GM12878 (cell line): Measurements from ENCODE around the gene PPIP5K2. TPM values are rescaled to one million over a fixed set of nuclear protein-coding genes. Genes with fewer than 3 reads are reported as not detected.

Source experiments
- ATAC-seq: fragments of 200-7000 bp; cut with Tn5 transposase; 3 replicates; pipeline ENCODE4 v1.9.1; 2020; ENCODE audit warnings: mild to moderate bottlenecking, moderate library complexity
- BruUV-seq: library from RNA; stranded (reverse); fragments of 400-500 nt; replicated peaks from 2 replicates; lab custom pipeline; 2021; lab: Mats Ljungman, UMichigan
- CTCF ChIA-PET: fragments of 300-600 bp; sonication (Branson Sonifier 250); formaldehyde crosslinking; extraction: SDS; loops from one replicate; lab custom pipeline; 2021; ENCODE audit warnings: inconsistent platforms; lab: Yijun Ruan, JAX
- POLR2A ChIA-PET: fragments of 350-600 bp; formaldehyde crosslinking; extraction: SDS; loops from one replicate; lab custom pipeline; 2021; ENCODE audit warnings: inconsistent platforms; lab: Charles Lee
- RAD21 ChIA-PET: fragments of 300-600 bp; sonication (Branson Sonifier 250); formaldehyde crosslinking; loops from one replicate; lab custom pipeline; 2023; ENCODE audit warnings: antibody characterized with exemption; ENCODE audit not compliant: unreplicated experiment; lab: Charles Lee
- SMC1A ChIA-PET: fragments of 300-600 bp; sonication (Branson Sonifier 250); formaldehyde crosslinking; loops from one replicate; lab custom pipeline; 2023; ENCODE audit not compliant: unreplicated experiment, uncharacterized antibody; lab: Charles Lee
- DNase-seq: peaks from one replicate; pipeline ENCODE4 v3.0.0-alpha.2; 2011; ENCODE audit warnings: low read depth, low spot score
- FAIRE-seq: peaks from 3 replicates; lab custom pipeline; 2011; peaks lifted over from hg19 to GRCh38; lab: Jason Lieb, UNC
- H2AFZ ChIP-seq: 2 replicates; pipeline ENCODE4 v1.6.0; 2011; ENCODE audit warnings: low read depth, low read length, control low read depth; ENCODE audit not compliant: control insufficient read depth
- H3K27ac ChIP-seq: 2 replicates; pipeline ENCODE4 v1.5.1; 2011; ENCODE audit warnings: control low read depth; ENCODE audit not compliant: control insufficient read depth, insufficient read depth
- H3K27me3 ChIP-seq, 2 experiments: replicated peaks in 1 of 2; 2 replicates each; pipeline versions ENCODE4 v1.6.0 to v1.6.1; 2011; ENCODE audit warnings: low read length in 1 of 2; ENCODE audit not compliant: control insufficient read depth in 2 of 2, insufficient read depth in 2 of 2
- H3K36me3 ChIP-seq, 2 experiments: 2 replicates each; pipeline ENCODE4 v1.5.1; 2011; ENCODE audit warnings: low read length in 1 of 2; ENCODE audit not compliant: control insufficient read depth in 2 of 2, insufficient read depth in 2 of 2
- H3K4me1 ChIP-seq: 2 replicates; pipeline ENCODE4 v1.6.1; 2011; ENCODE audit warnings: mild to moderate bottlenecking, low read length, moderate library complexity, mixed read lengths; ENCODE audit not compliant: control insufficient read depth, insufficient read depth
- H3K4me2 ChIP-seq: 2 replicates; pipeline ENCODE4 v1.6.0; 2011; ENCODE audit warnings: control low read depth; ENCODE audit not compliant: control insufficient read depth, insufficient read depth
- H3K4me3 ChIP-seq: fragments of 200-600 bp; sonication (generic); 2 replicates; pipeline ENCODE4 v1.5.1; 2016
- H3K79me2 ChIP-seq: 2 replicates; pipeline ENCODE4 v1.6.0; 2011; ENCODE audit warnings: low read length; ENCODE audit not compliant: control insufficient read depth, insufficient read depth
- H3K9ac ChIP-seq: 2 replicates; pipeline ENCODE4 v1.8.0; 2011; ENCODE audit warnings: low read length, control low read depth, mixed read lengths; ENCODE audit not compliant: control insufficient read depth, insufficient read depth
- H3K9me3 ChIP-seq: replicated peaks from 3 replicates; pipeline ENCODE4 v1.5.1; 2011; ENCODE audit warnings: mild to moderate bottlenecking, low read length; ENCODE audit not compliant: control insufficient read depth, insufficient read depth
- H4K20me1 ChIP-seq: 2 replicates; pipeline ENCODE4 v1.6.0; 2011; ENCODE audit not compliant: control insufficient read depth, insufficient read depth
- BACH1 ChIP-seq: fragments of 450-650 bp; IDR thresholded peaks from 2 replicates; pipeline ENCODE4 v1.6.1; 2017; ENCODE audit warnings: mild to moderate bottlenecking, borderline replicate concordance
- CHD1 ChIP-seq: IDR thresholded peaks from 2 replicates; pipeline ENCODE4 v1.6.1; 2012; ENCODE audit warnings: low read depth, low read length, improper control_type of control experiment
- EGR1 ChIP-seq, 2 experiments: IDR thresholded peaks; 1 replicate in 1 of 2; 2 replicates in 1 of 2; pipeline ENCODE4 v1.6.1; 2011 to 2012; ENCODE audit warnings: low read depth in 2 of 2, low read length in 2 of 2, borderline replicate concordance in 1 of 2, mild to moderate bottlenecking in 1 of 2, moderate library complexity in 1 of 2
- EZH2 ChIP-seq: IDR thresholded peaks from 2 replicates; pipeline ENCODE4 v1.6.1; 2012; ENCODE audit warnings: low read depth, mild to moderate bottlenecking, control low read depth, inconsistent platforms, low read length, borderline replicate concordance; ENCODE audit not compliant: control insufficient read depth
- HDAC2 ChIP-seq: fragments of 200-600 bp; sonication (generic); IDR thresholded peaks from 2 replicates; pipeline ENCODE4 v1.6.1; 2017
- KDM1A ChIP-seq: fragments of 200-600 bp; sonication (generic); IDR thresholded peaks from 2 replicates; pipeline ENCODE4 v1.6.1; 2016; ENCODE audit warnings: borderline replicate concordance
- MEF2B ChIP-seq: fragments of 450-650 bp; IDR thresholded peaks from 2 replicates; pipeline ENCODE4 v1.6.1; 2018; ENCODE audit warnings: mild to moderate bottlenecking, moderate library complexity; ENCODE audit not compliant: partially characterized antibody, poor library complexity, severe bottlenecking
- NFYB ChIP-seq: IDR thresholded peaks from 2 replicates; pipeline ENCODE4 v1.6.1; 2011; ENCODE audit warnings: low read depth, mild to moderate bottlenecking, low read length, improper control_type of control experiment, moderate library complexity; ENCODE audit not compliant: insufficient read depth
- PAX5 ChIP-seq: IDR thresholded peaks from 2 replicates; pipeline ENCODE4 v1.6.1; 2011; ENCODE audit warnings: low read depth, low read length, borderline replicate concordance
- POLR2A ChIP-seq: IDR thresholded peaks from 2 replicates; pipeline ENCODE4 v1.6.1; 2011; ENCODE audit warnings: low read depth, mild to moderate bottlenecking, low read length
- RAD51 ChIP-seq: fragments of 450-650 bp; IDR thresholded peaks from 2 replicates; pipeline ENCODE4 v1.6.1; 2016; ENCODE audit warnings: moderate library complexity, mild to moderate bottlenecking, inconsistent platforms
- RFX5 ChIP-seq: IDR thresholded peaks from 2 replicates; pipeline ENCODE4 v1.6.1; 2011; ENCODE audit warnings: low read depth, low read length, improper control_type of control experiment
- SMAD1 ChIP-seq: fragments of 450-650 bp; IDR thresholded peaks from 2 replicates; pipeline ENCODE4 v1.6.1; 2018; ENCODE audit warnings: mild to moderate bottlenecking, low read depth; ENCODE audit not compliant: partially characterized antibody
- YY1 ChIP-seq: IDR thresholded peaks from 2 replicates; pipeline ENCODE4 v1.6.1; 2011; ENCODE audit warnings: low read depth, mild to moderate bottlenecking, low read length
- ZZZ3 ChIP-seq: IDR thresholded peaks from 2 replicates; pipeline ENCODE4 v1.6.1; 2011; ENCODE audit warnings: low read depth; ENCODE audit not compliant: control insufficient read depth, insufficient read length
- WGBS: methylation state at CpG from one replicate; pipeline ENCODE4 v1.1.6; 2016; ENCODE audit warnings: low lambda C conversion rate; ENCODE audit not compliant: insufficient replicate concordance, insufficient coverage; ENCODE audit errors: missing lambda C conversion rate; 5-methylcytosine and 5-hydroxymethylcytosine counted together
- in situ Hi-C: fragments of 300-500 bp; cut with MboI; formaldehyde crosslinking; loops from 9 replicates; pipeline ENCODE4 v1.14.3; 2018; ENCODE audit warnings: mixed read lengths
- intact Hi-C: fragments of 100-400 bp; cut with micrococcal nuclease; formaldehyde crosslinking; loops from one replicate; pipeline ENCODE4 v1.14.2; 2022; ENCODE audit not compliant: unreplicated experiment
- polyA plus RNA-seq, 11 experiments: library from polyadenylated mRNA; depleted of rRNA in 4 of 11; unstranded in 6 of 11; stranded (reverse) in 5 of 11; fragments of >200 nt; fragmentation: Nextera tagmentation in 4 of 11; fragmentation: Illumina TruSeq in 1 of 11; extraction: Ambion mirVana in 4 of 11; extraction: Trizol in 1 of 11; gene quantifications; 1 replicate in 1 of 11; 2 replicates in 10 of 11; pipeline versions ENCODE4 v1.2.1 to v1.2.3, GENCODE V29; 2011 to 2016; ENCODE audit warnings: inconsistent platforms in 2 of 11, missing spikeins in 2 of 11, low read depth in 1 of 11
- total RNA-seq, 4 experiments: library from RNA; depleted of rRNA in 3 of 4; stranded (reverse); fragments of >200 nt in 3 of 4; fragmentation: Illumina TruSeq in 1 of 4; extraction: Trizol in 1 of 4; gene quantifications; 2 replicates each; pipeline versions ENCODE4 v1.2.1 to v1.2.3, GENCODE V29; 2013 to 2021

PPIP5K2 gene
- total and polyA plus RNA-seq, 10 of the 15 experiments (the other 5 are each of a cell fraction or from before 2014, with no cell fraction given): 27.7 to 87.3 (median 58.6) TPM

GRCh38 chr5:103216697-103217096 lies 96.6 kb downstream of the PPIP5K2 start:
- no peak overlapping the region for H3K4me3 ChIP-seq
- in situ Hi-C loops (no loop called here), intact Hi-C loops (no loop called here)
- no peak overlapping the region for H3K9ac ChIP-seq
- POLR2A ChIA-PET: no interaction called here
- H3K27ac ChIP-seq: no peak overlapping the region
- H3K36me3 ChIP-seq: no peaks in the 10 kb centered on the region
- no peaks in the 10 kb centered on the region for H3K9me3 ChIP-seq
- WGBS: 100% methylated on average over 2 of the region's 2 CpGs
- no peaks in the 10 kb centered on the region for H4K20me1 ChIP-seq
- no peak for DNase-seq
- H3K4me1 ChIP-seq: no peaks in the 10 kb centered on the region
- RAD21 ChIA-PET: interaction anchor here (0.6 to 1.1 kb wide), 2 partner anchors 42 to 514 kb away, joined by 4 to 5 read pairs; partner anchors contain the start of gene MACIR
- no peak for ATAC-seq
- no peaks in the 10 kb centered on the region for H3K79me2 ChIP-seq
- CTCF ChIA-PET: interaction anchor here (0.7 to 6.7 kb wide), 10 partner anchors 9 to 536 kb away, joined by 3 to 45 read pairs (median 4); no protein-coding TSS in a partner anchor
- TF ChIP-seq NFYB (no peak), RFX5 (no peak), HDAC2 (no peak), YY1 (no peak), EGR1 (IDR thresholded peaks at IDR 0.05; ENCODE audit: borderline replicate concordance in 1 of 2, low read depth in 2 of 2, low read length in 2 of 2) (no peak), PAX5 (no peak)
- SMC1A ChIA-PET: interaction anchor here (0.8 to 1.5 kb wide), 10 partner anchors 8 to 635 kb away, joined by 3 to 6 read pairs (median 3); no protein-coding TSS in a partner anchor
- no TSS peak for BruUV-seq
- H3K4me2 ChIP-seq: no peak overlapping the region
- H3K27me3 ChIP-seq: no peaks in the 10 kb centered on the region
- FAIRE-seq: no peak
- H2AFZ ChIP-seq: no peak overlapping the region

- SMC1A ChIA-PET: interaction anchor here (0.8 to 1.5 kb wide), 9 partner anchors 16 to 636 kb away, joined by 3 to 5 read pairs (median 3); no protein-coding TSS in a partner anchor
- Histone ChIP-seq H3K4me2 (no peak overlapping the region), H3K79me2 (no peaks in the 10 kb centered on the region), H2AFZ (no peak overlapping the region), H3K36me3 (no peaks in the 10 kb centered on the region), H3K4me1 (no peaks in the 10 kb centered on the region), H3K4me3 (no peak overlapping the region), H3K9ac (no peak overlapping the region), H4K20me1 (no peaks in the 10 kb centered on the region), H3K27me3 (no peaks in the 10 kb centered on the region), H3K27ac (no peak overlapping the region), H3K9me3 (no peaks in the 10 kb centered on the region)
- no peak for TF ChIP-seq POLR2A
- no peak for TF ChIP-seq BACH1
- no peak for TF ChIP-seq KDM1A
- TF ChIP-seq ZZZ3: no peak
- TF ChIP-seq RAD51: no peak
- no peak for TF ChIP-seq SMAD1
- no peak for TF ChIP-seq EZH2
- TF ChIP-seq MEF2B: no peak
- no peak for TF ChIP-seq CHD1
- POLR2A ChIA-PET: no interaction called here
- no peak for FAIRE-seq
- no peak for ATAC-seq
- CTCF ChIA-PET: interaction anchor here (0.7 to 6.7 kb wide), 9 partner anchors 8 to 536 kb away, joined by 3 to 45 read pairs (median 3); no protein-coding TSS in a partner anchor
- RAD21 ChIA-PET: interaction anchor here (0.6 kb wide), 1 partner anchor 514 kb away, joined by 5 read pairs; no protein-coding TSS in a partner anchor
- DNase-seq: no peak
- no TSS peak for BruUV-seq
- in situ Hi-C loops (no loop called here), intact Hi-C loops (no loop called here)
Observed at GRCh38 chr5:103217101-103217500, 97.0 kb downstream of the PPIP5K2 start.
